HepG2 (cell line): Measurements from ENCODE around the gene RIMS3. TPM values are rescaled to one million over a fixed set of nuclear protein-coding genes. Genes with fewer than 3 reads are reported as not detected.

Source experiments
- ATAC-seq: fragments of 200-7000 bp; cut with Tn5 transposase; 3 replicates; pipeline ENCODE4 v1.9.1; 2020; ENCODE audit warnings: mild to moderate bottlenecking, moderate library complexity
- BruUV-seq: library from RNA; stranded (reverse); fragments of 400-500 nt; replicated peaks from 2 replicates; lab custom pipeline; 2021; lab: Mats Ljungman, UMichigan
- CTCF ChIA-PET: fragments of 300-600 bp; formaldehyde crosslinking; extraction: SDS; loops from one replicate; lab custom pipeline; 2021; ENCODE audit warnings: low total read pairs, inconsistent platforms, low intra/inter-chr PET ratio; lab: Yijun Ruan, JAX
- POLR2A ChIA-PET: fragments of 350-600 bp; sonication (Branson Sonifier 250); formaldehyde crosslinking; loops from one replicate; lab custom pipeline; 2020; ENCODE audit warnings: antibody characterized with exemption, inconsistent platforms; lab: Yijun Ruan, JAX
- DNase-seq: peaks from one replicate; pipeline ENCODE4 v3.0.0-alpha.2; 2015; ENCODE audit warnings: low spot score
- FAIRE-seq: peaks from 3 replicates; lab custom pipeline; 2011; peaks lifted over from hg19 to GRCh38; lab: Jason Lieb, UNC
- H2AFZ ChIP-seq: one replicate; pipeline ENCODE4 v1.6.1; 2011; ENCODE audit warnings: low read length, inconsistent platforms
- H3K27ac ChIP-seq: fragments of 300-600 bp; 3 replicates; pipeline ENCODE4 v1.8.0; 2011; ENCODE audit warnings: mixed run types, mild to moderate bottlenecking, mixed read lengths, low read length, inconsistent platforms; ENCODE audit not compliant: insufficient read depth; ENCODE audit errors: extremely low read length
- H3K27me3 ChIP-seq, 2 experiments: fragments of 200-600 bp in 1 of 2; 2 replicates in 1 of 2; 3 replicates in 1 of 2; pipeline versions ENCODE4 v1.6.0 to v1.8.0; 2011; ENCODE audit warnings: low read length in 2 of 2, mild to moderate bottlenecking in 2 of 2, moderate library complexity in 2 of 2, inconsistent platforms in 1 of 2; ENCODE audit not compliant: insufficient read depth in 2 of 2, control insufficient read depth in 1 of 2
- H3K36me3 ChIP-seq, 2 experiments: fragments of 200-600 bp in 1 of 2; replicated peaks in 1 of 2; 2 replicates in 1 of 2; 3 replicates in 1 of 2; pipeline versions ENCODE4 v1.5.1 to v1.8.0; 2011; ENCODE audit warnings: low read length in 2 of 2, inconsistent platforms in 1 of 2; ENCODE audit not compliant: insufficient read depth in 2 of 2, control insufficient read depth in 1 of 2
- H3K4me1 ChIP-seq: 2 replicates; pipeline ENCODE4 v1.5.1; 2012; ENCODE audit warnings: low read length, inconsistent platforms; ENCODE audit not compliant: insufficient read depth
- H3K4me2 ChIP-seq: 2 replicates; pipeline ENCODE4 v1.6.0; 2011; ENCODE audit warnings: low read depth, low read length, inconsistent platforms
- H3K4me3 ChIP-seq, 3 experiments: fragments of 200-600 bp in 1 of 3; sonication (generic), shearing (Covaris generic) in 1 of 3; replicated peaks in 1 of 3; 2 replicates each; pipeline ENCODE4 v1.5.1; 2011 to 2016; ENCODE audit warnings: low read length in 3 of 3, inconsistent platforms in 2 of 3, low read depth in 2 of 3, mild to moderate bottlenecking in 2 of 3, control low read depth in 1 of 3, mixed read lengths in 1 of 3; ENCODE audit not compliant: insufficient read depth in 1 of 3
- H3K79me2 ChIP-seq: one replicate; pipeline ENCODE4 v1.6.1; 2011; ENCODE audit warnings: low read length, inconsistent platforms; ENCODE audit not compliant: insufficient read depth
- H3K9ac ChIP-seq: 2 replicates; pipeline ENCODE4 v1.6.0; 2011; ENCODE audit warnings: mild to moderate bottlenecking, low read depth, low read length, inconsistent platforms; ENCODE audit not compliant: insufficient read depth
- H3K9me3 ChIP-seq: 2 replicates; pipeline ENCODE4 v1.5.1; 2012; ENCODE audit warnings: mild to moderate bottlenecking, low read length
- H4K20me1 ChIP-seq: 2 replicates; pipeline ENCODE4 v1.6.0; 2011; ENCODE audit warnings: inconsistent platforms, mild to moderate bottlenecking, low read length, moderate library complexity; ENCODE audit not compliant: insufficient read depth
- DNMT3B ChIP-seq: conservative IDR thresholded peaks from 2 replicates; pipeline ENCODE4 v1.6.1; 2016; ENCODE audit warnings: missing biosample characterization, control low read depth
- MAFG ChIP-seq: sonication (generic); formaldehyde crosslinking; IDR thresholded peaks from 2 replicates; pipeline ENCODE4 v1.5.1; 2020; ENCODE audit warnings: mild to moderate bottlenecking, missing genetic modification reagents
- ZBTB7B ChIP-seq: sonication (generic); formaldehyde crosslinking; IDR thresholded peaks from 2 replicates; pipeline ENCODE4 v1.4.0; 2020; ENCODE audit warnings: missing genetic modification reagents
- ZNF160 ChIP-seq: sonication (generic); formaldehyde crosslinking; IDR thresholded peaks from 2 replicates; pipeline ENCODE4 v1.8.0; 2022; ENCODE audit warnings: mild to moderate bottlenecking, inconsistent platforms, missing genetic modification reagents
- WGBS: methylation state at CpG from one replicate; pipeline ENCODE4 v1.1.6; 2017; ENCODE audit warnings: low lambda C conversion rate; 5-methylcytosine and 5-hydroxymethylcytosine counted together
- in situ Hi-C: cut with HindIII; loops from 2 replicates; pipeline ENCODE4 v1.10.0; 2017; ENCODE audit warnings: low pct_unique_long_range_greater_than_20kb; ENCODE audit not compliant: extremely low pct_ligation_motif_present
- intact Hi-C: fragments of 100-400 bp; cut with micrococcal nuclease; formaldehyde crosslinking; loops from one replicate; pipeline ENCODE4 v1.10.0; 2022; ENCODE audit not compliant: unreplicated experiment
- polyA plus RNA-seq, 8 experiments: library from polyadenylated mRNA; depleted of rRNA in 3 of 8; stranded (reverse) in 7 of 8; unstranded in 1 of 8; fragments of >200 nt; fragmentation: Illumina TruSeq in 4 of 8; extraction: Trizol in 4 of 8; gene quantifications; 2 replicates each; pipeline versions ENCODE4 v1.2.1 to v1.2.3, GENCODE V29; 2011 to 2016; ENCODE audit warnings: low read depth in 4 of 8, missing spikeins in 1 of 8, mixed read lengths in 1 of 8; ENCODE audit not compliant: insufficient read depth in 1 of 8
- total RNA-seq, 5 experiments: library from RNA; depleted of rRNA; stranded (reverse); fragments of >200 nt; fragmentation: Illumina TruSeq; extraction: Trizol; gene quantifications; 2 replicates each; pipeline ENCODE4 v1.2.3, GENCODE V29; 2016; ENCODE audit warnings: low read depth in 1 of 5
- TF ChIP-seq, protein P1 (sequence below): sonication (generic); formaldehyde crosslinking; IDR thresholded peaks from 2 replicates; pipeline ENCODE4 v1.8.0; 2022; ENCODE audit warnings: mild to moderate bottlenecking, missing genetic modification reagents
- TF ChIP-seq, protein P2 (sequence below): sonication (generic); formaldehyde crosslinking; IDR thresholded peaks from 2 replicates; pipeline ENCODE4 v1.4.0; 2020; ENCODE audit warnings: missing genetic modification reagents
- TF ChIP-seq, protein P3 (sequence below): IDR thresholded peaks from 2 replicates; pipeline ENCODE4 v1.6.1; 2016; ENCODE audit warnings: mild to moderate bottlenecking, missing biosample characterization, missing genetic modification reagents
- TF ChIP-seq, protein P4 (sequence below): sonication (generic); formaldehyde crosslinking; IDR thresholded peaks from 2 replicates; pipeline ENCODE4 v1.4.0; 2020; ENCODE audit warnings: missing genetic modification reagents

The RIMS3 gene
- total and polyA plus RNA-seq, 2 of the 13 experiments (the other 11 are each of a cell fraction or from before 2014, with no cell fraction given): 2.1 to 5.4 TPM

DNA sequence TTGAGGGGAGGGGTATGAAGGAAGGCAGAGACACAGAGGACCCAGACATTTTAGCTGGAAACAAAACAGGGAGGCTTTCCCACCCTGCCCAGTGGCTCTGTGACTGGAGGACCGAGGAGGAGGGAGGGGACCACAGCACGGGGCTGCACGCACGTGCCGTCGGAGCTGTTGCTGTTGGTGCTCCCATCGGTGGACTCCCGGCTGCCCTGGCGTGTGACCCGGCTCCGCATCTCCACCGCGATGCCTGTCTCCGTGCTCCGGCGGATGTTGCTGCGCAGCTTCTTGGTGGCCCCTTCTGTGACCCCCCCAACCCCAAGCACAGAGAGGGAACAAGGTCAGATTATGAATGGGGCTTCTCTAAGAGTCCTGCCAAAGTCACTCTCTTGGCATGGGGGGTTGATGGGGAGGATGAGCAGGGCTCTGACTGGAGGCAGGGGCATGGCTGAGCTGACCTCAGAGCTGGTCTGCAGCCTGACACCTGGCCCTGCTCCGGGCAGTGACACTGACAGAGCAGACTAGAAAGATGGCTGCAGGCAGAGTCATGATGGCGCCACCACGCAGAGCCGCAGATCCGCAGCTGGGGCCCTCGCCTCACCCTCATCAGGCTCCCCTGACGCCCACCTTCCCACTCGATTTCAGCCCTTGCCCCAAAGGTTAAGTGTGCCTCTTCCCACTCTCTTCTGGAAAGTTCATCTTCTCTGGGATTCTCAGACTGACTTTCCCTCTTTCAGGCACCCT is 29.6 kb downstream of the RIMS3 start:
- H3K4me2 ChIP-seq: no peak overlapping the region
- BruUV-seq: no TSS peak
- ChIA-PET CTCF (no interaction called here), POLR2A (no interaction called here)
- H3K27me3 ChIP-seq: no peaks in the 10 kb centered on the region
- no peaks in the 10 kb centered on the region for H4K20me1 ChIP-seq
- no peak for ATAC-seq
- FAIRE-seq: no peak
- no peaks in the 10 kb centered on the region for H3K9me3 ChIP-seq
- in situ Hi-C loops: no loop called here
- no peak overlapping the region for H3K4me3 ChIP-seq
- H3K79me2 ChIP-seq: no peaks in the 10 kb centered on the region
- intact Hi-C loops: no loop called here
- no peak overlapping the region for H3K27ac ChIP-seq
- no peak for DNase-seq
- no peaks in the 10 kb centered on the region for H3K36me3 ChIP-seq
- TF ChIP-seq DNMT3B (CRISPR knock-in tag) (no peak), MAFG (CRISPR knock-in tag) (no peak)
- TF ChIP-seq, protein P1, sequence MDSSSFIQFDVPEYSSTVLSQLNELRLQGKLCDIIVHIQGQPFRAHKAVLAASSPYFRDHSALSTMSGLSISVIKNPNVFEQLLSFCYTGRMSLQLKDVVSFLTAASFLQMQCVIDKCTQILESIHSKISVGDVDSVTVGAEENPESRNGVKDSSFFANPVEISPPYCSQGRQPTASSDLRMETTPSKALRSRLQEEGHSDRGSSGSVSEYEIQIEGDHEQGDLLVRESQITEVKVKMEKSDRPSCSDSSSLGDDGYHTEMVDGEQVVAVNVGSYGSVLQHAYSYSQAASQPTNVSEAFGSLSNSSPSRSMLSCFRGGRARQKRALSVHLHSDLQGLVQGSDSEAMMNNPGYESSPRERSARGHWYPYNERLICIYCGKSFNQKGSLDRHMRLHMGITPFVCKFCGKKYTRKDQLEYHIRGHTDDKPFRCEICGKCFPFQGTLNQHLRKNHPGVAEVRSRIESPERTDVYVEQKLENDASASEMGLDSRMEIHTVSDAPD (CRISPR knock-in tag): no peak
- H3K9ac ChIP-seq: no peak overlapping the region
- H3K4me1 ChIP-seq: peaks cover 8% of the 10 kb centered on the region
- no peak overlapping the region for H2AFZ ChIP-seq
- 86% methylated on average over 23 of the region's 25 CpGs for WGBS

DNA sequence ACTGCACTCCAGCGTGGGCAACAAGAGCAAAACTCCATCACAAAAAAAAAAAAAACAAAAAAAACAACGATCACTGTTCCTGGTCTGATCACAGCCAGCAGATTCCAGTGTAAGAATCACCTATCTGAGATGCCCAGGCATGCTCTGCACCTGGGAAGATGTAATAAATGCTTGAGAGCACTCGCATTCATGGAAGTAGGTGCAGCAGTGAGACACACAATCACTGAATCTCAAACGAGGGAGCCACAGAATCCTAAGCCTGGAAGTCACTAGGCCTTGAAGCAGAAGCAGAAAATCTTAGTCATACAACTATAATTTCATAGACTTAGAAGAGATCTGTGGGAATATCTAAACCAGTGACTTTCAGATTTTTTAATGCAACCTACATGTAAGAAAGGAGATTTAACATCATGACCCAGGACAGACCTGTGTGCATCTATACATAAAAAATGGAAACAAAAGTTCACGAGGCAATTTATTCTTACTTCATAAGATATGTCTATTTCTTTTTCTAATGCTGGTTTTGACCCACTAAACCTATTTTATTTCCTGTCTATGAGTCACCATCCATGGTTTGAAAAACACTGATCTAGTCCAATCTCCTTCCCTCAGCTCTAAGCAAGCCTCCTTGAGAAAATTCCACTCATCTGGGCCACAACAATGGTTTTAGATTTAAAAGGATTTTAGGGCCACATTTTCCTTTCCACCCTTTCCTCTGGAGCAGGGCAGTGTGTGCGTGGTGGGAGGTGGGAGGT is 30.4 kb downstream of the RIMS3 start:
- Histone ChIP-seq H3K4me3 (no peak overlapping the region), H3K4me2 (no peak overlapping the region), H3K9me3 (no peaks in the 10 kb centered on the region), H3K9ac (no peak overlapping the region), H3K36me3 (no peaks in the 10 kb centered on the region), H3K27ac (no peak overlapping the region), H4K20me1 (no peaks in the 10 kb centered on the region), H3K27me3 (no peaks in the 10 kb centered on the region), H3K4me1 (peaks cover 16% of the 10 kb centered on the region), H3K79me2 (no peaks in the 10 kb centered on the region), H2AFZ (no peak overlapping the region)
- ChIA-PET CTCF (no interaction called here), POLR2A (no interaction called here)
- WGBS: 76% methylated on average over 6 of the region's 6 CpGs
- ATAC-seq (no peak), DNase-seq (no peak), FAIRE-seq (no peak)
- in situ Hi-C loops (no loop called here), intact Hi-C loops (no loop called here)
- no TSS peak for BruUV-seq
- no peak for TF ChIP-seq ZNF160 (CRISPR knock-in tag)
- TF ChIP-seq, protein P2, sequence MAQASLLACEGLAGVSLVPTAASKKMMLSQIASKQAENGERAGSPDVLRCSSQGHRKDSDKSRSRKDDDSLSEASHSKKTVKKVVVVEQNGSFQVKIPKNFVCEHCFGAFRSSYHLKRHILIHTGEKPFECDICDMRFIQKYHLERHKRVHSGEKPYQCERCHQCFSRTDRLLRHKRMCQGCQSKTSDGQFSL (CRISPR knock-in tag): no peak
- TF ChIP-seq ZBTB7B: no peak
- TF ChIP-seq, protein P3, sequence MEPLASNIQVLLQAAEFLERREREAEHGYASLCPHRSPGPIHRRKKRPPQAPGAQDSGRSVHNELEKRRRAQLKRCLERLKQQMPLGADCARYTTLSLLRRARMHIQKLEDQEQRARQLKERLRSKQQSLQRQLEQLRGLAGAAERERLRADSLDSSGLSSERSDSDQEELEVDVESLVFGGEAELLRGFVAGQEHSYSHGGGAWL (CRISPR knock-in tag): no peak
- TF ChIP-seq, protein P4, sequence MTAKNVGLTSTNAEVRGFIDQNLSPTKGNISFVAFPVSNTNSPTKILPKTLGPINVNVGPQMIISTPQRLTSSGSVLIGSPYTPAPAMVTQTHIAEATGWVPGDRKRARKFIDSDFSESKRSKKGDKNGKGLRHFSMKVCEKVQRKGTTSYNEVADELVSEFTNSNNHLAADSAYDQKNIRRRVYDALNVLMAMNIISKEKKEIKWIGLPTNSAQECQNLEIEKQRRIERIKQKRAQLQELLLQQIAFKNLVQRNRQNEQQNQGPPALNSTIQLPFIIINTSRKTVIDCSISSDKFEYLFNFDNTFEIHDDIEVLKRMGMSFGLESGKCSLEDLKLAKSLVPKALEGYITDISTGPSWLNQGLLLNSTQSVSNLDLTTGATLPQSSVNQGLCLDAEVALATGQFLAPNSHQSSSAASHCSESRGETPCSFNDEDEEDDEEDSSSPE (CRISPR knock-in tag): no peak
